ENCODE measurements around the gene C12orf56. TPM values are rescaled to one million over a fixed set of nuclear protein-coding genes. Genes with fewer than 3 reads are reported as not detected.
A peak's percentile ranks its signal among the peaks of the same experiment; 100 is the strongest.

Gene C12orf56, protein sequence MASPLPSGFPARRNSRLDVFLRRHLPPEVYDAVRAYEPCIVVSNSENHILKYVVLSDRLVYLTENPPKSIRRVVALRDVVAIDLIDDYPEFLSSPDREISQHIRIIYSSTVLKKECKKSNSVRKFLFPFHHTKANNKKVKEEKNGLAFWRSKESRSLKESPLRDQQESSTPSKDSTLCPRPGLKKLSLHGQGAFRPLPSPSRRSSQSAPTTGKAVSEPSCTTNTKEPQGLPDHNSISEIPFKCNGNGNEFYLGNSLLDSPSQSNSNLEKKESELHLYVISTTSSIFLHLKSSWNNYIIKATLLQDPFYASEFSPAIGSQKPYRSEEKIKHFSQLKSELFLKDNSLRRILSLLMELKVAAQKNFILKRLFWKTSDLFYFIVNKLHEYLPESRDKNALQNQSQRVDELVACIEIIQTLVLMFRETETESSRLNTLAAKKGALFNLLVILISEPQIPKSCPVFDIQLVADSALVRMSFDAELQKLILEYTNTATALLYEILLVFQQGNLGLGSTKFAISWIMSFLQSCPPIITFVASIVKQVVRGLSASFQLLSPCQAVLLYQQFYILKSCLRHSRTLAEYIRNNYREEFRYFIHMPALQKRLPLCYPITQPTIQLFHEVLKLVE
- total RNA-seq (1 to 10 TPM in 1 of 5 donors, not detected in 4; 1.7 TPM), polyA plus RNA-seq (1 to 10 TPM in 2 of 3 donors, not detected in 1; 1.5 TPM)
- long read RNA-seq, donor 1, result 0 reads
- long read RNA-seq, donor 2, result 0 reads
- long read RNA-seq, donor 3, result 0 reads
- long read RNA-seq, donor 4, result 0 reads
- long read RNA-seq, donor 5, result 0 reads
- long read RNA-seq, donor 6, result 0 reads
- long read RNA-seq, donor 7, result 0 reads
- long read RNA-seq, donor 8, result 0 reads
- long read RNA-seq, donor 9, result 0 reads
- long read RNA-seq, donor 10, result 0 reads

DNA sequence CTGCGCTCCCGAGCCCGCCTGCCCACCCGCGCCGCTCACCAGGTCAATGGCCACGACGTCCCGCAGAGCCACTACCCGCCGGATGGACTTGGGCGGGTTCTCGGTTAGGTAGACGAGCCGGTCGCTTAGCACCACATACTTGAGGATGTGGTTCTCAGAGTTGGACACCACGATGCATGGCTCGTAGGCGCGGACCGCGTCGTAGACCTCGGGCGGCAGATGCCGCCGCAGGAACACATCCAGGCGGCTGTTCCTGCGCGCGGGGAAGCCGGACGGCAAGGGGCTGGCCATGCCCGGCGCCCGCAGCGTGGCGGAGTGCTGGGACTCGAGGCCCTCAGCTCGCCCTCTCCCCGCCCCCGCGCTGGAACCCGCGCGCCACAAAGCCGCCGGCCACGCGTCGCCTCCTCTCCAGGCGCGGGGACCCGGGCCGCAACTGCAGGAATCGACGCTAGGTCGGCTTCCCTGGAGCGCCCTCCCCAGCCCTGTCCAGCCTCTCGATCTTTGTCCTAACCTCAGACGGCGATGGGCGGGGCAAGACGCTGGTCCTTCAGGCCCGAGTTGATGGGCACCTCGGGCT, at the start of gene C12orf56:
Gene C12orf56 (minus strand): TSS at position 484 of the 577 bp plus-strand sequence. CDS start 193 bp downstream, at position 291.
- peaks cover 8 to 12% (median 10%) of the 10 kb centered on the region in 4 donors for H3K4me1 ChIP-seq
- peaks cover 0 to 39% (median 17%) of the 10 kb centered on the region in 3 donors for H3K27me3 ChIP-seq
- peak within 1 kb of the TSS; percentile 41 to 57 (median 46) for H3K4me3 ChIP-seq
- intact Hi-C loops (cut with DNase I; ENCODE audit: low total_unique reads), result no loop called here
- H3K27ac ChIP-seq, result no peak within 1 kb of the TSS
- peak in 1 of 2 donors; percentile 56 for DNase-seq
- no peaks in the 10 kb centered on the region for H3K36me3 ChIP-seq
- 2 to 8% (median 3%) methylated on average over 15 to 65 of the region's 66 CpGs for WGBS, 5 donors
- H3K9me3 ChIP-seq, result no peaks in the 10 kb centered on the region
- TF ChIP-seq POLR2AphosphoS5 (IDR thresholded peaks at IDR 0.05), result no peak
- TF ChIP-seq EP300 (IDR thresholded peaks at IDR 0.05), result no peak
- no peak for TF ChIP-seq POLR2A (IDR thresholded peaks at IDR 0.05)
- TF ChIP-seq, protein P1, sequence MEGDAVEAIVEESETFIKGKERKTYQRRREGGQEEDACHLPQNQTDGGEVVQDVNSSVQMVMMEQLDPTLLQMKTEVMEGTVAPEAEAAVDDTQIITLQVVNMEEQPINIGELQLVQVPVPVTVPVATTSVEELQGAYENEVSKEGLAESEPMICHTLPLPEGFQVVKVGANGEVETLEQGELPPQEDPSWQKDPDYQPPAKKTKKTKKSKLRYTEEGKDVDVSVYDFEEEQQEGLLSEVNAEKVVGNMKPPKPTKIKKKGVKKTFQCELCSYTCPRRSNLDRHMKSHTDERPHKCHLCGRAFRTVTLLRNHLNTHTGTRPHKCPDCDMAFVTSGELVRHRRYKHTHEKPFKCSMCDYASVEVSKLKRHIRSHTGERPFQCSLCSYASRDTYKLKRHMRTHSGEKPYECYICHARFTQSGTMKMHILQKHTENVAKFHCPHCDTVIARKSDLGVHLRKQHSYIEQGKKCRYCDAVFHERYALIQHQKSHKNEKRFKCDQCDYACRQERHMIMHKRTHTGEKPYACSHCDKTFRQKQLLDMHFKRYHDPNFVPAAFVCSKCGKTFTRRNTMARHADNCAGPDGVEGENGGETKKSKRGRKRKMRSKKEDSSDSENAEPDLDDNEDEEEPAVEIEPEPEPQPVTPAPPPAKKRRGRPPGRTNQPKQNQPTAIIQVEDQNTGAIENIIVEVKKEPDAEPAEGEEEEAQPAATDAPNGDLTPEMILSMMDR (IDR thresholded peaks at IDR 0.05), result no peak

DNA sequence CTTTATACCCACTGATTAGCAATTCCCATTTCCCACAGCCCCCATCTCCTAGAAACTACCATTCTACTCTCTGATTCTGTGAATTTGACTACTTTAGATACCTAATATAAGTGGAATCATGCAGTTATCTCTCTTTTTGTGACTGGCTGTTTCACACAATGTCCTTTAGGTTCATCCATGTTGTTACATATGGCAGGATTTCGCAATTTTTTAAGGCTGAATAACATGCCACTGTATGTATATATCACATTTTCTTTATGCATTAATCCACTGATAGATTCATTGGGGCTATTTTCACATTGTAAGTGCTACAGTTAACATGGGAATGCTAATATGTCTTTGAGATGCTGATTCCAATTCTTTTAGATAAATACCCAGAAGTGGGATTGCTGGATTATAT, 49.5 kb upstream of the C12orf56 start:
- WGBS, 5 donors, result 91 to 100% (median 100%) methylated on average over 1 of the region's 1 CpG
- Histone ChIP-seq H3K27me3 (no peaks in the 10 kb centered on the region), H3K4me3 (no peak overlapping the region), H3K27ac (no peak overlapping the region), H3K4me1 (no peaks in the 10 kb centered on the region), H3K36me3 (peaks cover 36 to 96% (median 93%) of the 10 kb centered on the region in 4 donors), H3K9me3 (no peaks in the 10 kb centered on the region)
- TF ChIP-seq, protein P1 (IDR thresholded peaks at IDR 0.05), result no peak
- TF ChIP-seq EP300 (IDR thresholded peaks at IDR 0.05), result no peak
- no peak for TF ChIP-seq POLR2A (IDR thresholded peaks at IDR 0.05)
- TF ChIP-seq POLR2AphosphoS5 (IDR thresholded peaks at IDR 0.05), result no peak
- DNase-seq, result no peak
- intact Hi-C loops (cut with DNase I; ENCODE audit: low total_unique reads), result no loop called here

DNA sequence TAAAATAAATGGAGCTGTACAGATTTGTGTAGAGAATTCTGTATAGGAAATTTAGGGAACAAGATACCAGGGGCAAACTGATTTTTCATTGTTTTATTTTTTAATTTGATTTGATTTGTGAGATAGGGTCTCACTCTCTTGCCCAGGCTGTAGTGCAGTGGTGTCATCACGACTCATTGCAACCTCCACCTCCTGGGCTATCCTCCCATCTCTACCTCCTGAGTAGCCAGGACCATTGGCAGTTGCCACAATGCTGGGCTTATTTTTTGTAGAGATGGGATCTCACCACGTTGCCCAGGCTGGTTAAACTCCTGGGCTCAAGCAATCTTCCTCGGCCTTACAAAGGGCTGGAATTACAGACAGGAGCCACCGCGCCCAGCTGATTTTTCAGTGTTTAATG, 43.4 kb upstream of the C12orf56 start:
- TF ChIP-seq POLR2A (IDR thresholded peaks at IDR 0.05), result no peak
- TF ChIP-seq, protein P1 (IDR thresholded peaks at IDR 0.05), result no peak
- no peak for TF ChIP-seq EP300 (IDR thresholded peaks at IDR 0.05)
- TF ChIP-seq POLR2AphosphoS5 (IDR thresholded peaks at IDR 0.05), result no peak
- Histone ChIP-seq H3K27ac (no peak overlapping the region), H3K4me3 (no peak overlapping the region), H3K36me3 (peaks cover 55 to 100% (median 100%) of the 10 kb centered on the region in 4 donors), H3K4me1 (peaks cover 0 to 5% (median 0%) of the 10 kb centered on the region in 4 donors), H3K27me3 (no peaks in the 10 kb centered on the region), H3K9me3 (no peaks in the 10 kb centered on the region)
- no peak for DNase-seq
- WGBS, 5 donors, result 87 to 95% (median 92%) methylated on average over 5 of the region's 5 CpGs
- intact Hi-C loops (cut with DNase I; ENCODE audit: low total_unique reads), result no loop called here

DNA sequence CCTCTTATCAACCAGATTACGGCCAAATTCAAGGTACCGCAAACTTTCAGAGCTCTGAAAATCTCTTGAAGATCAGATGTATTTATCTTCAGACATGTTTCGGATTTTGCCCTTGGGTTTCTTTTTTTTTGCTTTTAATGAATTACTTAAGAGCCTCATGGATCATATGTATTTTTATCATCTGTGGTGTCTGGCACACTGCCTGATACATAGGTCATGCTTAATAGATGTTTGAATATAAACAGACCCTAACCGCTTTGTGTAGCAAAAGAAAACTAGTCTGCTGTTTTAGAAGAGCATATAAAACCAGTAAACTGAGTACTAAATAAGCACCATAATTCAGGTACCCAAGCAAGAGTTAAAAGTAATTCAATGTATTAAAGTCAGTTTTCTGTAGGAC, 41.2 kb upstream of the C12orf56 start:
- intact Hi-C loops (cut with DNase I; ENCODE audit: low total_unique reads), result no loop called here
- H3K27ac ChIP-seq, result no peak overlapping the region
- DNase-seq, result no peak
- peaks cover 0 to 16% (median 3%) of the 10 kb centered on the region in 4 donors for H3K4me1 ChIP-seq
- H3K4me3 ChIP-seq, result no peak overlapping the region
- 43 to 79% (median 55%) methylated on average over 4 of the region's 4 CpGs for WGBS, 5 donors
- TF ChIP-seq POLR2A (IDR thresholded peaks at IDR 0.05) (no peak), POLR2AphosphoS5 (IDR thresholded peaks at IDR 0.05) (no peak), EP300 (IDR thresholded peaks at IDR 0.05) (no peak)
- TF ChIP-seq, protein P1 (IDR thresholded peaks at IDR 0.05), result no peak
- peaks cover 62 to 100% (median 100%) of the 10 kb centered on the region in 4 donors for H3K36me3 ChIP-seq
- H3K27me3 ChIP-seq, result no peaks in the 10 kb centered on the region
- no peaks in the 10 kb centered on the region for H3K9me3 ChIP-seq

Data from stomach (tissue), 19 donors.